HepG2 (cell line): ENCODE results near the gene DDT. TPM values are rescaled to one million over a fixed set of nuclear protein-coding genes. Genes with fewer than 3 reads are reported as not detected.

Experiments
- ATRX ChIP-seq: sonication (generic); formaldehyde crosslinking; IDR thresholded peaks from 2 replicates; pipeline ENCODE4 v1.4.0; 2020; ENCODE audit warnings: missing genetic modification reagents, borderline replicate concordance
- BRCA1 ChIP-seq: sonication (generic); formaldehyde crosslinking; IDR thresholded peaks from 2 replicates; pipeline ENCODE4 v1.4.0; 2020; ENCODE audit warnings: missing genetic modification reagents
- FLYWCH1 ChIP-seq: sonication (generic); formaldehyde crosslinking; IDR thresholded peaks from 2 replicates; pipeline ENCODE4 v1.8.1; 2023; ENCODE audit warnings: mild to moderate bottlenecking, missing genetic modification reagents
- GLMP ChIP-seq: sonication (generic); formaldehyde crosslinking; IDR thresholded peaks from 2 replicates; pipeline ENCODE4 v1.9.0; 2021; ENCODE audit warnings: missing genetic modification reagents, mild to moderate bottlenecking, borderline replicate concordance
- ISX ChIP-seq: sonication (generic); formaldehyde crosslinking; conservative IDR thresholded peaks from 2 replicates; pipeline ENCODE4 v1.5.0; 2020; ENCODE audit warnings: missing genetic modification reagents
- MED8 ChIP-seq: sonication (generic); formaldehyde crosslinking; IDR thresholded peaks from 2 replicates; pipeline ENCODE4 v1.8.1; 2023; ENCODE audit warnings: mild to moderate bottlenecking, missing genetic modification reagents; ENCODE audit not compliant: insufficient replicate concordance
- MIER2 ChIP-seq: IDR thresholded peaks from 2 replicates; pipeline ENCODE4 v1.6.1; 2016; ENCODE audit warnings: missing biosample characterization, missing genetic modification reagents
- PCBP1 ChIP-seq: fragments of 200-400 bp; formaldehyde crosslinking; IDR thresholded peaks from 2 replicates; pipeline ENCODE4 v1.6.1; 2017; ENCODE audit warnings: mild to moderate bottlenecking, low read depth, low read length, borderline replicate concordance
- RFX5 ChIP-seq: IDR thresholded peaks from 2 replicates; pipeline ENCODE4 v1.6.1; 2011; ENCODE audit warnings: low read depth, low read length, improper control_type of control experiment
- SKIL ChIP-seq: sonication (generic); formaldehyde crosslinking; IDR thresholded peaks from 2 replicates; pipeline ENCODE4 v1.8.0; 2022; ENCODE audit warnings: missing genetic modification reagents, mild to moderate bottlenecking, moderate library complexity, borderline replicate concordance
- SMAD9 ChIP-seq: sonication (generic); formaldehyde crosslinking; IDR thresholded peaks from 2 replicates; pipeline ENCODE4 v1.5.1; 2020; ENCODE audit warnings: mild to moderate bottlenecking, missing genetic modification reagents
- SYNCRIP ChIP-seq: fragments of 200-400 bp; formaldehyde crosslinking; IDR thresholded peaks from 2 replicates; pipeline ENCODE4 v1.6.1; 2018; ENCODE audit warnings: mild to moderate bottlenecking, low read depth, low read length; ENCODE audit not compliant: insufficient read depth
- THAP9 ChIP-seq: sonication (generic); formaldehyde crosslinking; IDR thresholded peaks from 2 replicates; pipeline ENCODE4; 2020; ENCODE audit warnings: missing genetic modification reagents, mild to moderate bottlenecking, borderline replicate concordance
- ZIK1 ChIP-seq: sonication (generic); formaldehyde crosslinking; IDR thresholded peaks from 2 replicates; pipeline ENCODE4 v1.5.0; 2020; ENCODE audit warnings: mild to moderate bottlenecking, low read depth, missing genetic modification reagents, borderline replicate concordance
- ZNF205 ChIP-seq: IDR thresholded peaks from 2 replicates; pipeline ENCODE4 v1.6.1; 2018; ENCODE audit warnings: missing biosample characterization, missing genetic modification reagents
- ZNF207 ChIP-seq: fragments of 450-650 bp; IDR thresholded peaks from 2 replicates; pipeline ENCODE4 v1.6.1; 2016; ENCODE audit warnings: antibody characterized with exemption, borderline replicate concordance
- ZNF256 ChIP-seq: sonication (generic); formaldehyde crosslinking; conservative IDR thresholded peaks from 2 replicates; pipeline ENCODE4 v1.4.0; 2020; ENCODE audit warnings: missing genetic modification reagents
- ZNF597 ChIP-seq: sonication (generic); formaldehyde crosslinking; IDR thresholded peaks from 2 replicates; pipeline ENCODE4 v1.5.0; 2020; ENCODE audit warnings: missing genetic modification reagents
- ZNF703 ChIP-seq: sonication (generic); formaldehyde crosslinking; IDR thresholded peaks from 2 replicates; pipeline ENCODE4 v1.5.1; 2020; ENCODE audit warnings: missing genetic modification reagents, mild to moderate bottlenecking, moderate library complexity, borderline replicate concordance
- ZSCAN12 ChIP-seq: sonication (generic); formaldehyde crosslinking; IDR thresholded peaks from 2 replicates; pipeline ENCODE4 v1.9.0; 2021; ENCODE audit warnings: mild to moderate bottlenecking, missing genetic modification reagents
- polyA plus RNA-seq, 8 experiments: library from polyadenylated mRNA; depleted of rRNA in 3 of 8; stranded (reverse) in 7 of 8; unstranded in 1 of 8; fragments of >200 nt; fragmentation: Illumina TruSeq in 4 of 8; extraction: Trizol in 4 of 8; gene quantifications; 2 replicates each; pipeline versions ENCODE4 v1.2.1 to v1.2.3, GENCODE V29; 2011 to 2016; ENCODE audit warnings: low read depth in 4 of 8, missing spikeins in 1 of 8, mixed read lengths in 1 of 8; ENCODE audit not compliant: insufficient read depth in 1 of 8
- total RNA-seq, 5 experiments: library from RNA; depleted of rRNA; stranded (reverse); fragments of >200 nt; fragmentation: Illumina TruSeq; extraction: Trizol; gene quantifications; 2 replicates each; pipeline ENCODE4 v1.2.3, GENCODE V29; 2016; ENCODE audit warnings: low read depth in 1 of 5

Gene DDT
- total and polyA plus RNA-seq, 2 of the 13 experiments (the other 11 are each of a cell fraction or from before 2014, with no cell fraction given): 143 to 181 TPM

GRCh38 chr22:24009227-24010017 is 35.2 kb upstream of the DDT start (continued):
- no peak for TF ChIP-seq SMAD9 (CRISPR knock-in tag)
- no peak for TF ChIP-seq RFX5
- TF ChIP-seq GLMP: no peak
- TF ChIP-seq SYNCRIP: no peak
- TF ChIP-seq ZIK1: no peak
- no peak for TF ChIP-seq ZNF205 (CRISPR knock-in tag)
- TF ChIP-seq ZNF207: no peak
- no peak for TF ChIP-seq PCBP1
- no peak for TF ChIP-seq ATRX (CRISPR knock-in tag)
- TF ChIP-seq ISX: no peak
- TF ChIP-seq FLYWCH1 (CRISPR knock-in tag): no peak
- no peak for TF ChIP-seq MED8 (CRISPR knock-in tag)
- no peak for TF ChIP-seq ZSCAN12
- TF ChIP-seq BRCA1 (CRISPR knock-in tag): no peak
- TF ChIP-seq MIER2: no peak
- TF ChIP-seq THAP9: no peak
- no peak for TF ChIP-seq ZNF703 (CRISPR knock-in tag)
- TF ChIP-seq SKIL (CRISPR knock-in tag): no peak
- no peak for TF ChIP-seq ZNF256 (CRISPR knock-in tag)
- TF ChIP-seq ZNF597 (CRISPR knock-in tag): no peak
